HepG2 (cell line): ENCODE results near the gene NTMT2. TPM values are rescaled to one million over a fixed set of nuclear protein-coding genes. Genes with fewer than 3 reads are reported as not detected.

Experiments used
- ATAC-seq: fragments of 200-7000 bp; cut with Tn5 transposase; 3 replicates; pipeline ENCODE4 v1.9.1; 2020; ENCODE audit warnings: mild to moderate bottlenecking, moderate library complexity
- BruUV-seq: library from RNA; stranded (reverse); fragments of 400-500 nt; replicated peaks from 2 replicates; lab custom pipeline; 2021; lab: Mats Ljungman, UMichigan
- CTCF ChIA-PET: fragments of 300-600 bp; formaldehyde crosslinking; extraction: SDS; loops from one replicate; lab custom pipeline; 2021; ENCODE audit warnings: low total read pairs, inconsistent platforms, low intra/inter-chr PET ratio; lab: Yijun Ruan, JAX
- POLR2A ChIA-PET: fragments of 350-600 bp; sonication (Branson Sonifier 250); formaldehyde crosslinking; loops from one replicate; lab custom pipeline; 2020; ENCODE audit warnings: antibody characterized with exemption, inconsistent platforms; lab: Yijun Ruan, JAX
- DNase-seq: peaks from one replicate; pipeline ENCODE4 v3.0.0-alpha.2; 2015; ENCODE audit warnings: low spot score
- FAIRE-seq: peaks from 3 replicates; lab custom pipeline; 2011; peaks lifted over from hg19 to GRCh38; lab: Jason Lieb, UNC
- H2AFZ ChIP-seq: one replicate; pipeline ENCODE4 v1.6.1; 2011; ENCODE audit warnings: low read length, inconsistent platforms
- H3K27ac ChIP-seq: fragments of 300-600 bp; 3 replicates; pipeline ENCODE4 v1.8.0; 2011; ENCODE audit warnings: mixed run types, mild to moderate bottlenecking, mixed read lengths, low read length, inconsistent platforms; ENCODE audit not compliant: insufficient read depth; ENCODE audit errors: extremely low read length
- H3K27me3 ChIP-seq, 2 experiments: fragments of 200-600 bp in 1 of 2; 2 replicates in 1 of 2; 3 replicates in 1 of 2; pipeline versions ENCODE4 v1.6.0 to v1.8.0; 2011; ENCODE audit warnings: low read length in 2 of 2, mild to moderate bottlenecking in 2 of 2, moderate library complexity in 2 of 2, inconsistent platforms in 1 of 2; ENCODE audit not compliant: insufficient read depth in 2 of 2, control insufficient read depth in 1 of 2
- H3K36me3 ChIP-seq, 2 experiments: fragments of 200-600 bp in 1 of 2; replicated peaks in 1 of 2; 2 replicates in 1 of 2; 3 replicates in 1 of 2; pipeline versions ENCODE4 v1.5.1 to v1.8.0; 2011; ENCODE audit warnings: low read length in 2 of 2, inconsistent platforms in 1 of 2; ENCODE audit not compliant: insufficient read depth in 2 of 2, control insufficient read depth in 1 of 2
- H3K4me1 ChIP-seq: 2 replicates; pipeline ENCODE4 v1.5.1; 2012; ENCODE audit warnings: low read length, inconsistent platforms; ENCODE audit not compliant: insufficient read depth
- H3K4me2 ChIP-seq: 2 replicates; pipeline ENCODE4 v1.6.0; 2011; ENCODE audit warnings: low read depth, low read length, inconsistent platforms
- H3K4me3 ChIP-seq, 3 experiments: fragments of 200-600 bp in 1 of 3; sonication (generic), shearing (Covaris generic) in 1 of 3; replicated peaks in 1 of 3; 2 replicates each; pipeline ENCODE4 v1.5.1; 2011 to 2016; ENCODE audit warnings: low read length in 3 of 3, inconsistent platforms in 2 of 3, low read depth in 2 of 3, mild to moderate bottlenecking in 2 of 3, control low read depth in 1 of 3, mixed read lengths in 1 of 3; ENCODE audit not compliant: insufficient read depth in 1 of 3
- H3K79me2 ChIP-seq: one replicate; pipeline ENCODE4 v1.6.1; 2011; ENCODE audit warnings: low read length, inconsistent platforms; ENCODE audit not compliant: insufficient read depth
- H3K9ac ChIP-seq: 2 replicates; pipeline ENCODE4 v1.6.0; 2011; ENCODE audit warnings: mild to moderate bottlenecking, low read depth, low read length, inconsistent platforms; ENCODE audit not compliant: insufficient read depth
- H3K9me3 ChIP-seq: 2 replicates; pipeline ENCODE4 v1.5.1; 2012; ENCODE audit warnings: mild to moderate bottlenecking, low read length
- H4K20me1 ChIP-seq: 2 replicates; pipeline ENCODE4 v1.6.0; 2011; ENCODE audit warnings: inconsistent platforms, mild to moderate bottlenecking, low read length, moderate library complexity; ENCODE audit not compliant: insufficient read depth
- AHDC1 ChIP-seq: sonication (generic); formaldehyde crosslinking; IDR thresholded peaks from 2 replicates; pipeline ENCODE4 v1.5.1; 2020; ENCODE audit warnings: mild to moderate bottlenecking, missing genetic modification reagents, borderline replicate concordance
- CENPX ChIP-seq: sonication (generic); formaldehyde crosslinking; IDR thresholded peaks from 2 replicates; pipeline ENCODE4 v1.9.0; 2021; ENCODE audit warnings: mild to moderate bottlenecking, missing genetic modification reagents, moderate library complexity
- LBX2 ChIP-seq: sonication (generic); formaldehyde crosslinking; IDR thresholded peaks from 2 replicates; pipeline ENCODE4 v1.5.0; 2020; ENCODE audit warnings: missing genetic modification reagents, mild to moderate bottlenecking, borderline replicate concordance
- SCMH1 ChIP-seq: sonication (generic); formaldehyde crosslinking; IDR thresholded peaks from 2 replicates; pipeline ENCODE4 v1.9.0; 2021; ENCODE audit warnings: missing genetic modification reagents, mild to moderate bottlenecking, borderline replicate concordance
- SNAI1 ChIP-seq: sonication (generic); formaldehyde crosslinking; IDR thresholded peaks from 2 replicates; pipeline ENCODE4 v1.5.0; 2020; ENCODE audit warnings: mild to moderate bottlenecking, missing genetic modification reagents, borderline replicate concordance
- SOX5 ChIP-seq: IDR thresholded peaks from 2 replicates; pipeline ENCODE4 v1.6.1; 2016; ENCODE audit warnings: borderline replicate concordance
- THAP11 ChIP-seq: IDR thresholded peaks from 2 replicates; pipeline ENCODE4 v1.6.1; 2016; ENCODE audit warnings: missing biosample characterization, missing genetic modification reagents
- ZNF276 ChIP-seq: sonication (generic); formaldehyde crosslinking; IDR thresholded peaks from 2 replicates; pipeline ENCODE4 v1.4.0; 2020; ENCODE audit warnings: mild to moderate bottlenecking, low read depth, missing genetic modification reagents
- ZNF639 ChIP-seq: conservative IDR thresholded peaks from 2 replicates; pipeline ENCODE4 v1.6.1; 2018; ENCODE audit warnings: missing genetic modification reagents
- ZNF768 ChIP-seq: sonication (generic); formaldehyde crosslinking; IDR thresholded peaks from 2 replicates; pipeline ENCODE4 v1.4.0; 2020; ENCODE audit warnings: missing genetic modification reagents
- ZNF883 ChIP-seq: sonication (generic); formaldehyde crosslinking; IDR thresholded peaks from 2 replicates; pipeline ENCODE4 v1.5.1; 2020; ENCODE audit warnings: mild to moderate bottlenecking, missing genetic modification reagents; ENCODE audit errors: not compliant biosample characterization
- in situ Hi-C: cut with HindIII; loops from 2 replicates; pipeline ENCODE4 v1.10.0; 2017; ENCODE audit warnings: low pct_unique_long_range_greater_than_20kb; ENCODE audit not compliant: extremely low pct_ligation_motif_present
- intact Hi-C: fragments of 100-400 bp; cut with micrococcal nuclease; formaldehyde crosslinking; loops from one replicate; pipeline ENCODE4 v1.10.0; 2022; ENCODE audit not compliant: unreplicated experiment
- polyA plus RNA-seq, 8 experiments: library from polyadenylated mRNA; depleted of rRNA in 3 of 8; stranded (reverse) in 7 of 8; unstranded in 1 of 8; fragments of >200 nt; fragmentation: Illumina TruSeq in 4 of 8; extraction: Trizol in 4 of 8; gene quantifications; 2 replicates each; pipeline versions ENCODE4 v1.2.1 to v1.2.3, GENCODE V29; 2011 to 2016; ENCODE audit warnings: low read depth in 4 of 8, missing spikeins in 1 of 8, mixed read lengths in 1 of 8; ENCODE audit not compliant: insufficient read depth in 1 of 8
- total RNA-seq, 5 experiments: library from RNA; depleted of rRNA; stranded (reverse); fragments of >200 nt; fragmentation: Illumina TruSeq; extraction: Trizol; gene quantifications; 2 replicates each; pipeline ENCODE4 v1.2.3, GENCODE V29; 2016; ENCODE audit warnings: low read depth in 1 of 5

NTMT2 gene
- total and polyA plus RNA-seq, 2 of the 13 experiments (the other 11 are each of a cell fraction or from before 2014, with no cell fraction given), result not detected

GRCh38 chr1:170205301-170205700 is 59.5 kb downstream of the NTMT2 start (continued):
- TF ChIP-seq AHDC1 (CRISPR knock-in tag), result no peak
- no peak for TF ChIP-seq ZNF768 (CRISPR knock-in tag)
- TF ChIP-seq SOX5, result no peak
- no peak for TF ChIP-seq ZNF883 (CRISPR knock-in tag)
- TF ChIP-seq LBX2 (CRISPR knock-in tag), result no peak

- Histone ChIP-seq H3K36me3 (no peaks in the 10 kb centered on the region), H3K27me3 (no peaks in the 10 kb centered on the region; a peak in 1 of 5 replicates), H2AFZ (no peak overlapping the region), H3K4me3 (no peak overlapping the region), H3K4me2 (no peak overlapping the region), H4K20me1 (no peaks in the 10 kb centered on the region), H3K79me2 (no peaks in the 10 kb centered on the region), H3K4me1 (no peaks in the 10 kb centered on the region), H3K9me3 (peaks cover 5% of the 10 kb centered on the region), H3K27ac (no peak overlapping the region), H3K9ac (no peak overlapping the region)
- intact Hi-C loops (no loop called here), in situ Hi-C loops (no loop called here)
- no TSS peak for BruUV-seq
- ChIA-PET POLR2A (no interaction called here), CTCF (no interaction called here)
- ATAC-seq (no peak), DNase-seq (no peak), FAIRE-seq (no peak)
- TF ChIP-seq SCMH1 (CRISPR knock-in tag) (no peak), THAP11 (no peak), CENPX (no peak), SNAI1 (CRISPR knock-in tag) (no peak), ZNF639 (CRISPR knock-in tag) (no peak), ZNF276 (CRISPR knock-in tag) (no peak)
Observed at GRCh38 chr1:170209125-170209524, 63.4 kb downstream of the NTMT2 start.
